ENCODE results near the gene PODXL.

- TF ChIP-seq, protein P1, sequence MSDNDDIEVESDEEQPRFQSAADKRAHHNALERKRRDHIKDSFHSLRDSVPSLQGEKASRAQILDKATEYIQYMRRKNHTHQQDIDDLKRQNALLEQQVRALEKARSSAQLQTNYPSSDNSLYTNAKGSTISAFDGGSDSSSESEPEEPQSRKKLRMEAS (IDR thresholded peaks at IDR 0.05), result no peak
- TF ChIP-seq YY1 (IDR thresholded peaks at IDR 0.05), result no peak
- TF ChIP-seq, protein P2, sequence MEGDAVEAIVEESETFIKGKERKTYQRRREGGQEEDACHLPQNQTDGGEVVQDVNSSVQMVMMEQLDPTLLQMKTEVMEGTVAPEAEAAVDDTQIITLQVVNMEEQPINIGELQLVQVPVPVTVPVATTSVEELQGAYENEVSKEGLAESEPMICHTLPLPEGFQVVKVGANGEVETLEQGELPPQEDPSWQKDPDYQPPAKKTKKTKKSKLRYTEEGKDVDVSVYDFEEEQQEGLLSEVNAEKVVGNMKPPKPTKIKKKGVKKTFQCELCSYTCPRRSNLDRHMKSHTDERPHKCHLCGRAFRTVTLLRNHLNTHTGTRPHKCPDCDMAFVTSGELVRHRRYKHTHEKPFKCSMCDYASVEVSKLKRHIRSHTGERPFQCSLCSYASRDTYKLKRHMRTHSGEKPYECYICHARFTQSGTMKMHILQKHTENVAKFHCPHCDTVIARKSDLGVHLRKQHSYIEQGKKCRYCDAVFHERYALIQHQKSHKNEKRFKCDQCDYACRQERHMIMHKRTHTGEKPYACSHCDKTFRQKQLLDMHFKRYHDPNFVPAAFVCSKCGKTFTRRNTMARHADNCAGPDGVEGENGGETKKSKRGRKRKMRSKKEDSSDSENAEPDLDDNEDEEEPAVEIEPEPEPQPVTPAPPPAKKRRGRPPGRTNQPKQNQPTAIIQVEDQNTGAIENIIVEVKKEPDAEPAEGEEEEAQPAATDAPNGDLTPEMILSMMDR (IDR thresholded peaks at IDR 0.05; ENCODE audit: low read depth, low read length, missing input control), result no peak
- TF ChIP-seq SP1 (IDR thresholded peaks at IDR 0.05), result no peak
- no peak for TF ChIP-seq GABPA (IDR thresholded peaks at IDR 0.05 in 1 of 2, conservative IDR thresholded peaks at IDR 0.05 in 1 of 2)
These were observed 39.1 kb downstream of the PODXL start for GRCh38 chr7:131517218-131517923.
